GM12874 (cell line): ENCODE measurements around the gene MED20.

Experiments used
- TF ChIP-seq, protein P1 (sequence below): IDR thresholded peaks from 2 replicates; pipeline ENCODE4 v1.5.1; 2011; ENCODE audit warnings: low read depth, mild to moderate bottlenecking, control low read depth, low read length, moderate library complexity; ENCODE audit not compliant: insufficient read depth

The MED20 gene

GRCh38 chr6:41939176-41939847 is 18.4 kb upstream of the MED20 start:
- TF ChIP-seq, protein P1, sequence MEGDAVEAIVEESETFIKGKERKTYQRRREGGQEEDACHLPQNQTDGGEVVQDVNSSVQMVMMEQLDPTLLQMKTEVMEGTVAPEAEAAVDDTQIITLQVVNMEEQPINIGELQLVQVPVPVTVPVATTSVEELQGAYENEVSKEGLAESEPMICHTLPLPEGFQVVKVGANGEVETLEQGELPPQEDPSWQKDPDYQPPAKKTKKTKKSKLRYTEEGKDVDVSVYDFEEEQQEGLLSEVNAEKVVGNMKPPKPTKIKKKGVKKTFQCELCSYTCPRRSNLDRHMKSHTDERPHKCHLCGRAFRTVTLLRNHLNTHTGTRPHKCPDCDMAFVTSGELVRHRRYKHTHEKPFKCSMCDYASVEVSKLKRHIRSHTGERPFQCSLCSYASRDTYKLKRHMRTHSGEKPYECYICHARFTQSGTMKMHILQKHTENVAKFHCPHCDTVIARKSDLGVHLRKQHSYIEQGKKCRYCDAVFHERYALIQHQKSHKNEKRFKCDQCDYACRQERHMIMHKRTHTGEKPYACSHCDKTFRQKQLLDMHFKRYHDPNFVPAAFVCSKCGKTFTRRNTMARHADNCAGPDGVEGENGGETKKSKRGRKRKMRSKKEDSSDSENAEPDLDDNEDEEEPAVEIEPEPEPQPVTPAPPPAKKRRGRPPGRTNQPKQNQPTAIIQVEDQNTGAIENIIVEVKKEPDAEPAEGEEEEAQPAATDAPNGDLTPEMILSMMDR, result no peak

DNA sequence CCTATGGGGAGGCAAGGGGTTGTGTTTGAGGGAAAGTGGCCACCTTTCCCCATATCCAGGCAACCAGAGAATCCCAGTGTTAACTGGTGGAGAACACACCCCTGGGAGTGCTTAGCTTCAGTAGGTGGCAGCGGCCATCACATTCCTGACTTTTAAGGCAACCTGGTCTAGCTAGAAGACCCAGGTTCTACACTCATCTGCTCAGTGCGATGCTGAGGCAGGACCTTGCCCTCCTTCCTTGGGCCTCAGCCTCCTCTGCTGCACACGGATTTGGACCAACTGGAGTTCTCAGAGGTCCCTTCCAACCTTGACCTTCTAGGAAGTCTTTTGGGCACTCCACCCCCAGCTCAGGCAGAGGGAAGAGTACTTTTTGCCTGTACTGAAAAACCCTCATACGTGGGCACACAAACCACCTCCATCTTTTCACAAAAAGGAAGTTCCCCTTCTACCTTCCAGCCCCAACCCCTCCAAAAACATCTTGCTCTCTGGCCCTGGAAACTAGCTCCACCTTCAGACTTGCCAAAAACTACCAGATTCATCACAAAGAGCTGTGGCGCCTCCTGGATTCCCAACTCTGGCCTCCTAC is 17.7 kb upstream of the MED20 start:
- TF ChIP-seq, protein P1, result no peak

GRCh38 chr6:41937861-41938574 is 17.1 kb upstream of the MED20 start:
- TF ChIP-seq, protein P1, result no peak

- TF ChIP-seq, protein P1, result no peak
Measured at GRCh38 chr6:41937472-41937860, 16.5 kb upstream of the MED20 start.

DNA sequence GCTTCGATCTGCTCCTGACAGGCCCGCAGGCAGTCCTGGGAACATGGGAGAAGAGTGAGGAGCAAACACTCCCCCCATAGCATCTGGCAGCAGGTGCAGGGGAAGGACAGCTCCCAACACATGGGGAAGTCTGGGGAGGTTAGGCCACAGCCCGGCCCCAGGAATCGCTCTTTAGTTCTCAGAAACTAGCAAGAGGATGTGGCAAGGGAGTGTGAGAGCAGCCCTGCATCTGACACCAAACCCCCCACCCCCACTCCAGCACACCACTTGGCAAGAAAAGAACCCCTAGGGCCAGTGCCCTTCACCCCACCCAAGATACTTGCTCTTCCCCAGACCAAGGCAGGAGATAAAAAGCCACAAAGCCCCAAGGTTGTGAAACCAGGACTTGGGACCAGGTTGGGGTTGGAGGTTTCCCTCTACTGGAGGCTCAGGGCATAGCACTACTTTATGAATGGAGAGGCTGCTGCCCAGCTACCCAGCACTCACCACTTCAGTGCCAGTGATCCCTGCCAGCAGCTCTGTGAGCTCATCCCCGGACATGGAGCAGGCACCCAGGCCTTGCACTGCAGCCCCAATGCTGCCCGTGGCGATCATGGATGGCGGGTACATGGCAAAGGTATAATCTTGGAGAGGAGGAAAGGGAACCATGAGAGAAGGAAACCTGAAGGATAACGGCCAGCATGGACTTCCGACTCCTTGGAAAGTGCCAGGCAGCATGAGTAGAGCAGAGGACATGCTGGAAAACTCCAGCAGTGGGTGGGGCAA is 15.3 kb upstream of the MED20 start:
- TF ChIP-seq, protein P1, result peak; percentile 91

DNA sequence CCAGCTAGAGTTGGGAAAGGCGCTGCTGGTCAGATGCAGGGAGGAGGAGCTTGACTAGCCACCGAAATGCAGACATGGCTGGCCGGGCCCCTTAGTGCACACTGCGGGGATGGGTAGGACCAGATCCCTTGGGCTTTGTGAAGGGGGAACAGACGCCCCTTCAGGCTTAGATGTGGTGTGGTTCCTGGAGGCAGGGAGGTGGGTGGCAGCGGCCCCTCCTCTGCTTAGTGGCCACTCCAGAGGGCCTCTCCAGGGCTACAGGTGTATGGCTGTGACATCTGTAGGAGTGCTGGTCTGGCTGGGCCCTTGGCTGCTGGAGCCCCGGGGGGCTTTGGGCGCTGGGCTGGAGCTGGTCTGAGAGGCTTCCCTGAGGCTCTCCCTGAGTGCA is 14.7 kb upstream of the MED20 start:
- TF ChIP-seq, protein P1, result no peak

- TF ChIP-seq, protein P1, result no peak
Measured at GRCh38 chr6:41935193-41935574, 14.2 kb upstream of the MED20 start.
